Stimulated activated CD4-positive, alpha-beta T cell treated with anti-CD3 and anti-CD28 coated beads, Interleukin-4, amount 100 ng/mL, for 24 hours (primary cell): ENCODE measurements around the gene GLIS1.

Source experiments
- DNase-seq: peaks from one replicate; pipeline ENCODE4 v3.0.0-alpha.2; 2020

Gene GLIS1

GRCh38 chr1:53735681-53736080 lies 3.3 kb downstream of the GLIS1 start:
- no peak for DNase-seq

GRCh38 chr1:53735261-53735660 lies 3.7 kb downstream of the GLIS1 start:
- DNase-seq = no peak

GRCh38 chr1:53734650-53735211 lies 4.2 kb downstream of the GLIS1 start:
- DNase-seq = no peak

- no peak for DNase-seq
These were observed 4.9 kb downstream of the GLIS1 start for GRCh38 chr1:53733975-53734649.

GRCh38 chr1:53733447-53733931 lies 5.5 kb downstream of the GLIS1 start:
- no peak for DNase-seq

- no peak for DNase-seq
These were observed 6.0 kb downstream of the GLIS1 start for GRCh38 chr1:53732912-53733317.

- no peak for DNase-seq
These were observed 6.6 kb downstream of the GLIS1 start for GRCh38 chr1:53732409-53732808.

- no peak for DNase-seq
These were observed 7.1 kb downstream of the GLIS1 start for GRCh38 chr1:53731779-53732305.

GRCh38 chr1:53731043-53731600 lies 7.8 kb downstream of the GLIS1 start:
- no peak for DNase-seq

GRCh38 chr1:53730224-53730865 lies 8.6 kb downstream of the GLIS1 start:
- no peak for DNase-seq

- DNase-seq = no peak
These were observed 9.3 kb downstream of the GLIS1 start for GRCh38 chr1:53729456-53730223.

- DNase-seq = no peak
These were observed 10.1 kb downstream of the GLIS1 start for GRCh38 chr1:53728702-53729455.

GRCh38 chr1:53728196-53728595 lies 10.8 kb downstream of the GLIS1 start:
- no peak for DNase-seq

GRCh38 chr1:53727461-53728092 lies 11.4 kb downstream of the GLIS1 start:
- no peak for DNase-seq

GRCh38 chr1:53726009-53726600 lies 12.9 kb downstream of the GLIS1 start:
- no peak for DNase-seq

GRCh38 chr1:53725238-53725689 lies 13.7 kb downstream of the GLIS1 start:
- DNase-seq = no peak

GRCh38 chr1:53722025-53722424 lies 16.9 kb downstream of the GLIS1 start:
- no peak for DNase-seq

- no peak for DNase-seq
These were observed 17.9 kb downstream of the GLIS1 start for GRCh38 chr1:53721088-53721487.

- no peak for DNase-seq
These were observed 19.5 kb downstream of the GLIS1 start for GRCh38 chr1:53719469-53719868.

- DNase-seq = no peak
These were observed 20.5 kb downstream of the GLIS1 start for GRCh38 chr1:53718443-53718842.
